GM06990 (cell line): ENCODE measurements around the gene CYB5B.

ENCODE experiments used
- DNase-seq: peaks from one replicate; pipeline ENCODE4 v3.0.0-alpha.2; 2011; ENCODE audit not compliant: insufficient read length; ENCODE audit errors: extremely low read depth
- H3K27me3 ChIP-seq: replicated peaks from 2 replicates; pipeline ENCODE4 v1.6.0; 2011; ENCODE audit warnings: low read length; ENCODE audit not compliant: control insufficient read depth, insufficient read depth
- H3K36me3 ChIP-seq: 2 replicates; pipeline ENCODE4 v1.5.1; 2011; ENCODE audit warnings: low read length; ENCODE audit not compliant: control insufficient read depth, insufficient read depth
- H3K4me3 ChIP-seq: replicated peaks from 2 replicates; pipeline ENCODE4 v1.5.1; 2011; ENCODE audit warnings: low read depth, mild to moderate bottlenecking, control low read depth, low read length
- CTCF ChIP-seq: IDR thresholded peaks from 2 replicates; pipeline ENCODE4 v1.5.1; 2011; ENCODE audit warnings: low read length, control low read depth, mild to moderate bottlenecking, inconsistent platforms; ENCODE audit not compliant: insufficient read depth, poor library complexity, severe bottlenecking

The CYB5B gene

GRCh38 chr16:69410219-69410990 lies 14.0 kb upstream of the CYB5B start:
- Histone ChIP-seq H3K4me3 (no peak overlapping the region), H3K36me3 (no peaks in the 10 kb centered on the region), H3K27me3 (no peaks in the 10 kb centered on the region)
- DNase-seq: no peak
- no peak for TF ChIP-seq CTCF

- no peaks in the 10 kb centered on the region for H3K36me3 ChIP-seq
- no peak overlapping the region for H3K4me3 ChIP-seq
- DNase-seq: no peak
- H3K27me3 ChIP-seq: no peaks in the 10 kb centered on the region
- TF ChIP-seq CTCF: no peak
Measured at GRCh38 chr16:69411064-69411985, 13.1 kb upstream of the CYB5B start.

GRCh38 chr16:69412287-69412686 lies 12.1 kb upstream of the CYB5B start:
- DNase-seq: no peak
- Histone ChIP-seq H3K4me3 (no peak overlapping the region), H3K36me3 (no peaks in the 10 kb centered on the region), H3K27me3 (no peaks in the 10 kb centered on the region)
- TF ChIP-seq CTCF: no peak

- Histone ChIP-seq H3K36me3 (no peaks in the 10 kb centered on the region), H3K4me3 (no peak overlapping the region), H3K27me3 (no peaks in the 10 kb centered on the region)
- no peak for DNase-seq
- TF ChIP-seq CTCF: no peak
Measured at GRCh38 chr16:69413045-69413664, 11.3 kb upstream of the CYB5B start.

- no peak for DNase-seq
- TF ChIP-seq CTCF: no peak
- Histone ChIP-seq H3K4me3 (no peak overlapping the region), H3K27me3 (no peaks in the 10 kb centered on the region), H3K36me3 (no peaks in the 10 kb centered on the region)
Measured at GRCh38 chr16:69417520-69418199, 6.8 kb upstream of the CYB5B start.
